ENCODE data around the gene MSMO1. TPM values are rescaled to one million over a fixed set of nuclear protein-coding genes. Genes with fewer than 3 reads are reported as not detected.
A peak's percentile ranks its signal among the peaks of the same experiment; 100 is the strongest.

Gene MSMO1
- total and polyA plus RNA-seq, 7 donors = 13.6 to 114 (median 26.8) TPM

DNA sequence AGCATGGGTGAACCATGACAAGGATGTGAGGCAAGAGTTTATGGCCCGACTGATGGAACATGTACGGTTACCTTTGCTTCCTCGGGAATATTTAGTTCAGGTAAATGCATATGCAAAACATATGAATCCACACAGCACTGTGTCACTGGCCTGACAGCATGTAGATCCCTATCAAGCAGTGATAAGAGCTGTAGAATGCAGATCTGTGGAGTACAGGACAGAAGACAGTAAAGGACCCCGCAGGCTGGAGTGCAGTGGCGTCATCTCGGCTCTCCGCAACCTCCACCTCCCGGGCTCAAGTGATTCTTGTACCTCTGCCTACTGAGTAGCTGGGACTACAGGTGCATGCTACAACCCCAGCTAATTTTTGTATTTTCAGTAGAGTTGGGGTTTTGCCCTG lies 29.8 kb upstream of the MSMO1 start:
- TF ChIP-seq POLR2AphosphoS5 (IDR thresholded peaks at IDR 0.05) = no peak
- TF ChIP-seq, protein P1, sequence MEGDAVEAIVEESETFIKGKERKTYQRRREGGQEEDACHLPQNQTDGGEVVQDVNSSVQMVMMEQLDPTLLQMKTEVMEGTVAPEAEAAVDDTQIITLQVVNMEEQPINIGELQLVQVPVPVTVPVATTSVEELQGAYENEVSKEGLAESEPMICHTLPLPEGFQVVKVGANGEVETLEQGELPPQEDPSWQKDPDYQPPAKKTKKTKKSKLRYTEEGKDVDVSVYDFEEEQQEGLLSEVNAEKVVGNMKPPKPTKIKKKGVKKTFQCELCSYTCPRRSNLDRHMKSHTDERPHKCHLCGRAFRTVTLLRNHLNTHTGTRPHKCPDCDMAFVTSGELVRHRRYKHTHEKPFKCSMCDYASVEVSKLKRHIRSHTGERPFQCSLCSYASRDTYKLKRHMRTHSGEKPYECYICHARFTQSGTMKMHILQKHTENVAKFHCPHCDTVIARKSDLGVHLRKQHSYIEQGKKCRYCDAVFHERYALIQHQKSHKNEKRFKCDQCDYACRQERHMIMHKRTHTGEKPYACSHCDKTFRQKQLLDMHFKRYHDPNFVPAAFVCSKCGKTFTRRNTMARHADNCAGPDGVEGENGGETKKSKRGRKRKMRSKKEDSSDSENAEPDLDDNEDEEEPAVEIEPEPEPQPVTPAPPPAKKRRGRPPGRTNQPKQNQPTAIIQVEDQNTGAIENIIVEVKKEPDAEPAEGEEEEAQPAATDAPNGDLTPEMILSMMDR (IDR thresholded peaks at IDR 0.05) = no peak
- TF ChIP-seq POLR2A (IDR thresholded peaks at IDR 0.05) = no peak
- no peak for TF ChIP-seq EP300 (IDR thresholded peaks at IDR 0.05)
- intact Hi-C loops (cut with DNase I) = no loop called here
- H3K27ac ChIP-seq = no peak overlapping the region
- peaks cover 0 to 14% (median 0%) of the 10 kb centered on the region in 4 donors for H3K36me3 ChIP-seq
- WGBS, 2 donors = 96 to 98% methylated on average over 8 of the region's 8 CpGs
- H3K4me1 ChIP-seq = peaks cover 0 to 16% (median 9%) of the 10 kb centered on the region in 4 donors
- H3K4me3 ChIP-seq = no peak overlapping the region
- no peaks in the 10 kb centered on the region for H3K27me3 ChIP-seq
- no peaks in the 10 kb centered on the region for H3K9me3 ChIP-seq
- DNase-seq = no peak

DNA sequence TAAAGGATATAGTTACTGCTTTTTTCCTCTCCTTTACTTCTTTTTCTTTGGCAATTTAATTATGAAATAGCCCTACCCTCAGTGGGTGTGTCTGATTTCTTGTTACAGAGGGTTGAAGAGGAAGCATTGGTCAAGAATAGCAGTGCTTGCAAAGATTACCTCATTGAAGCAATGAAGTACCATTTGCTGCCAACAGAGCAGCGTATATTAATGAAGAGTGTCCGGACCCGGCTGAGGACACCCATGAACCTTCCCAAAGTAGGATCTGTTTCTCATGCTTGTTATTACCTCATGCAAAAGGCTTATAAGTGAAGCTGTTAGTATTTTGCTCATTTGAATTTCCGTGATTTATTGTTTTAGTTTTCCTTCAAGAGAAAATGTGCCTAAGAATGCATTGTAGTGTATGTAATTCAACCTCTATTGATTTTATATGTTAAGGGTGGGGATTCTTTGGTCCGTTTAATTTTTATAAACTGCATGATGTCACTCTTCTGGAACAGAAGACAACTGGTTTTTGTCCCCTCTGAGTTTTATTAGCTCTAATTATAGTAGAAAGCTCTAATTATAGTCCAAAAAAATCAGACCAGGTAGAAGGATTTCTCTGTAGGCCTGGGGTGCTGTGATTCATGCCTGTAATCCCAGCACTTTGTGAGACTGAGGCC lies 27.9 kb upstream of the MSMO1 start:
- no peak for DNase-seq
- 86 to 89% methylated on average over 5 of the region's 5 CpGs for WGBS, 2 donors
- H3K9me3 ChIP-seq = no peaks in the 10 kb centered on the region
- intact Hi-C loops (cut with DNase I) = no loop called here
- H3K27ac ChIP-seq = no peak overlapping the region
- H3K4me1 ChIP-seq = peaks cover 0 to 16% (median 9%) of the 10 kb centered on the region in 4 donors
- H3K4me3 ChIP-seq = no peak overlapping the region
- no peak for TF ChIP-seq POLR2AphosphoS5 (IDR thresholded peaks at IDR 0.05)
- TF ChIP-seq EP300 (IDR thresholded peaks at IDR 0.05) = no peak
- no peak for TF ChIP-seq POLR2A (IDR thresholded peaks at IDR 0.05)
- TF ChIP-seq, protein P1 (IDR thresholded peaks at IDR 0.05) = no peak
- peaks cover 0 to 14% (median 0%) of the 10 kb centered on the region in 4 donors for H3K36me3 ChIP-seq
- no peaks in the 10 kb centered on the region for H3K27me3 ChIP-seq

DNA sequence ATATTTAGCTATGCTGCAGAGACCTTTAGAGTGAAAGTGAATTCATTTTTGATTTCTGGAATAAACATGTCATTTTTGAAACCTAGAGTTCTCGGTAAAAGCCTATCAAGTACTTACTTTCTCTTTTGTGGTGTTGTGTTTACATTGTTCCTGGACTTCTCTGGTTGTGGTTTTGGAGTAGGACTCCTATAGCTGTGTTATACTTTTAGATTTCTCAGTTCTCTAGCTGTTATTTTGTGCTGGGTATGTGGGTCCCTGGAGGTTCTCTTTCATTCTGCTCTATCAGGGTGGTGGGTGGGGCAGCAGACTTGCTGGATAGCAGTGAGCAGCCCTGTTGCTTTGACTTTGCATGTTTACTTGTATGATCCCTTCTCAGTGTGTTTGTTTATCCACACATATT lies 25.6 kb upstream of the MSMO1 start:
- TF ChIP-seq, protein P1 (IDR thresholded peaks at IDR 0.05) = no peak
- no peak for TF ChIP-seq POLR2A (IDR thresholded peaks at IDR 0.05)
- TF ChIP-seq POLR2AphosphoS5 (IDR thresholded peaks at IDR 0.05) = no peak
- TF ChIP-seq EP300 (IDR thresholded peaks at IDR 0.05) = no peak
- H3K4me3 ChIP-seq = peak overlapping the region in 3 of 4 donors; percentile 8 to 26 (median 22)
- peaks cover 0 to 14% (median 0%) of the 10 kb centered on the region in 4 donors for H3K36me3 ChIP-seq
- no peak overlapping the region for H3K27ac ChIP-seq
- DNase-seq = no peak
- intact Hi-C loops (cut with DNase I) = no loop called here
- H3K4me1 ChIP-seq = peaks cover 0 to 16% (median 9%) of the 10 kb centered on the region in 4 donors
- 12 to 57% methylated on average over 1 of the region's 1 CpG for WGBS, 2 donors
- H3K27me3 ChIP-seq = no peaks in the 10 kb centered on the region
- H3K9me3 ChIP-seq = no peaks in the 10 kb centered on the region

DNA sequence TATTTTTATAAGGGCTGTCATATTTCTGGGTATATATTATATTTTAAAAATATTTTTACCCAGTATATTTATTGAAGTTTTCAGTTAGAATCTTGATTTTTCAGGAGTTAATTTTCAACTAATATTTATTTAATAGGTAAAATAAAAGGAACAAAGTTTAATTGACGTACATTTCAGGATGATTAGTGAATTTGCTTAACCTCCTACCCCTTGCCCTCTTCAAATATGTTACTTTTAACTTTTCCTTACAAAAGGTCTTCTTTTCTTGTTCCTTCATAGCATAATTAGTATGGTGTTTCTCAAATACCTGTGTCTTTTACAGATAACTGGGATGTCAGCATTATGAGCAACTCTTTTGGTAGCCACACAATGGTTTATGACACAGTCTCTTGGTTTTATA lies 24.8 kb upstream of the MSMO1 start:
- no peak overlapping the region for H3K27ac ChIP-seq
- H3K4me3 ChIP-seq = no peak overlapping the region
- no peak for DNase-seq
- 93 to 97% methylated on average over 1 of the region's 1 CpG for WGBS, 2 donors
- peaks cover 0 to 16% (median 9%) of the 10 kb centered on the region in 4 donors for H3K4me1 ChIP-seq
- H3K27me3 ChIP-seq = no peaks in the 10 kb centered on the region
- H3K9me3 ChIP-seq = no peaks in the 10 kb centered on the region
- TF ChIP-seq, protein P1 (IDR thresholded peaks at IDR 0.05) = no peak
- TF ChIP-seq POLR2AphosphoS5 (IDR thresholded peaks at IDR 0.05) (no peak), EP300 (IDR thresholded peaks at IDR 0.05) (no peak)
- intact Hi-C loops (cut with DNase I) = no loop called here
- H3K36me3 ChIP-seq = peaks cover 0 to 10% (median 0%) of the 10 kb centered on the region in 4 donors
